Measurements from ENCODE around the gene ARHGAP8.
"Not testable (repeated sequence)": the region's sequence is repeated elsewhere in the genome, so short reads cannot be mapped to it uniquely, and the experiment has no call there.

The ARHGAP8 gene

GRCh38 chr22:44741929-44742328, 10.4 kb upstream of the ARHGAP8 start:
- no peak for DNase-seq

GRCh38 chr22:44743247-44743646, 9.1 kb upstream of the ARHGAP8 start:
- no peak for DNase-seq

- DNase-seq: no peak
These were observed 8.6 kb upstream of the ARHGAP8 start for GRCh38 chr22:44743804-44744211.

GRCh38 chr22:44745853-44746789, 6.3 kb upstream of the ARHGAP8 start:
- no peak for DNase-seq

GRCh38 chr22:44747784-44748127, 4.6 kb upstream of the ARHGAP8 start:
- not testable (repeated sequence) for DNase-seq

GRCh38 chr22:44748524-44748923, 3.9 kb upstream of the ARHGAP8 start:
- no peak for DNase-seq

- DNase-seq: no peak
These were observed 1.9 kb upstream of the ARHGAP8 start for GRCh38 chr22:44750481-44750880.

- no peak for DNase-seq
These were observed 1.0 kb downstream of the ARHGAP8 start for GRCh38 chr22:44753189-44754042.

- DNase-seq: no peak
These were observed 2.6 kb downstream of the ARHGAP8 start for GRCh38 chr22:44754998-44755397.

GRCh38 chr22:44755417-44755816, 3.0 kb downstream of the ARHGAP8 start:
- DNase-seq: no peak

GRCh38 chr22:44755956-44756361, 3.6 kb downstream of the ARHGAP8 start:
- DNase-seq: no peak

GRCh38 chr22:44758344-44758973, 6.1 kb downstream of the ARHGAP8 start:
- DNase-seq: no peak

GRCh38 chr22:44759001-44759400, 6.6 kb downstream of the ARHGAP8 start:
- no peak for DNase-seq

GRCh38 chr22:44759430-44760310, 7.3 kb downstream of the ARHGAP8 start:
- no peak for DNase-seq

- DNase-seq: no peak
These were observed 8.1 kb downstream of the ARHGAP8 start for GRCh38 chr22:44760476-44760875.

GRCh38 chr22:44761025-44761424, 8.7 kb downstream of the ARHGAP8 start:
- DNase-seq: no peak

GRCh38 chr22:44764373-44764772, 12.0 kb downstream of the ARHGAP8 start:
- no peak for DNase-seq

GRCh38 chr22:44764974-44765373, 12.6 kb downstream of the ARHGAP8 start:
- DNase-seq: no peak

- DNase-seq: no peak
These were observed 13.4 kb downstream of the ARHGAP8 start for GRCh38 chr22:44765571-44766285.

- DNase-seq: no peak
These were observed 20.7 kb downstream of the ARHGAP8 start for GRCh38 chr22:44773082-44773481.

GRCh38 chr22:44775862-44776261, 23.5 kb downstream of the ARHGAP8 start:
- DNase-seq: no peak

Measured in activated T-cell treated with anti-CD3 and anti-CD28 coated beads for 4 hours (primary cell).